HG03060 (cell line): ENCODE measurements around the gene ANK3.

ENCODE experiments used
- ATAC-seq: cut with Tn5 transposase; IDR thresholded peaks from one replicate; pipeline ENCODE4 v1.9.1; 2021; ENCODE audit warnings: low read depth, moderate number of reproducible peaks; ENCODE audit not compliant: unreplicated experiment

ANK3 gene

DNA sequence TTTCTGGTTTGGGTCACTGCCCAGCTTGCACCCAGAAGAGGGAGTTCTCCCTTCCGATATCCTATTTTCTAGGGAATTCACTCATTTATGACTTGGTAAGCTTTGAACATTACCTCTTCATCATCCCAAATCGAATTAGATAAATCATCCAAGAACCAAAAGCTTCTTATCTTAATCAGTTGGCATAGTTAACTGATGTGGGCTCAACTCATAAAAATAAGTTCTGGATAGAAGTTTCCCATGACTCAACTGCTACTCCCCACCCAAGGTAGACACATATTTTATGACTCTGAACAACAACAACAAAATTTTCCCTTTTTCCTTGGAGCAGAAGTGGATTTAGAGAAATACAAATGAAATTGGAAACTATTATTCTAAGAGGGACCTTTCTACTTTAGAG, 380.4 kb downstream of the ANK3 start:
- no peak for ATAC-seq

DNA sequence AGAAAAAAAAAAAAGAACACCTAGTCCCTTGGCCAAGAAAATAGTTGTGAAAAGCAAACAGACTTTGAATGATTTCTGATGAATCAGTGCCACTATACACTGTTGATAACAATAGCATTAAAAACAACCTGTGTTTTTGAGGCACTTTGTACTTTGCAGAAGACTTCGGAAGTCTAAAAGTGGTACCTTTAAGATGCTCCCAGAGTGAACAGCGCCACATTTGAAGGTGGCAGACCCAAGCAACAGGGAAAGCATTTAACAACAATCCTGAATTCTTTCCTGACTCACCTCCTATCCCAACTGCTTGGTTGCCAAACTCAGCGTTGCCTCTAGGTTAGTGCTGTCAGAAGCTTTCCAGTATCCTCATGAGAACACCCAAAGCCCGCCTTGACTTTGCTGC, 380.9 kb downstream of the ANK3 start:
- no peak for ATAC-seq

GRCh38 chr10:60006062-60006461, 383.6 kb downstream of the ANK3 start:
- no peak for ATAC-seq

- no peak for ATAC-seq
These were observed 385.8 kb downstream of the ANK3 start for GRCh38 chr10:60003651-60004523.

DNA sequence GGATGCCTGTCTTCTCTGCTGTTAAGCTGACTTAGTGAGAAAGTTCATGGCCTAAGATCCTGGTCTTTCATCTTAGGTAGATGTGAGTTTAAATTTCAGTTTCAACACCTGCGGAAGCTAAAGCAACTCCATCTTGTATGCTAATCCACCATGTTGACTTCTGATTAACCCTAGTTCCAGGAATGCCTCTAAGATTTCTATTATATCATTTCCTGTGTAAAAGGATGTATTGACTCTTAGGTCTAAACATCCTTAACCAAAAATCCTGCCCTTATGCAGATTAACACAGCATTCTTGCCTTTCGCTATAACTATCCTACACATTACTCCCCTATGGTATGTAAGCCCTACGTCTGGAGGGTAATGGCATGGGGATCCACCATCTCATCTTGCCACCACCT, 388.9 kb downstream of the ANK3 start:
- no peak for ATAC-seq

- no peak for ATAC-seq
These were observed 391.7 kb downstream of the ANK3 start for GRCh38 chr10:59997827-59998525.

DNA sequence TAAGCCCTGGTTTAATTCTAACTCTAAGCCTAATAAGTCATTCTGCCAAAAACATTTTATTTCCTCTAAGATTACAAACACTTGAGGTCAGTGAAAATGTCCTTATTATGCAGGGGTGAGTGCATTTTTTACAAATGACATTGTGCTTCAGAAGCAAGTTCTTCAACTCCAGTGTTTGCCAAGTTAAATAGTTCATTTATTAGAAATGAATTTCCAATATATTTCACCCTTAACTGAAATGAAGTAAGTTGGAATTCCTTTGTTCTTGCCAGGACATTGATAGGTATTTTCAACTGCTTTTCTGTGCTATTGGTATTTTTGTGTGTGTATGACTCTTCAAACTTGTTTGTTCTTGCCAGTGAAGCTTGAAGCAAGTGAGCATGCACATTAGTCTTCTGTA, 393.8 kb downstream of the ANK3 start:
- ATAC-seq, result no peak

DNA sequence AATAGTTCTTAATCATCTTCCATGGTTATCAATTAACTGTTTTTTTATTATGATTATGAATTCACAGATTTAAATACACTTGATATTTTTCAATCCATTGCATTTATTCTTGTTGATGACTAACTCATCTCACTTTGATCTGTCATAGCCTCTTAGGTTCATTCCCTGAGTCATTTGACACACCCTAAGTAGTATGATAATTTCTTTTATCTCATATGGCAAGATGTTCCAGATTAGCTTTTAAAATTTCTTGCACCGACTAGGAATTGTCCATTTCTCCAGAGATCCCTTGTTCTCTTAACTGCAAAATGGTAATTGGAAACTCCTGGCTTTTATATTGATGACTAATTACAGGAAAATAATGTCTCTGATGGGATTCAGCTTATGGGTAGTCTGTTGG, 395.7 kb downstream of the ANK3 start:
- no peak for ATAC-seq

- no peak for ATAC-seq
These were observed 398.0 kb downstream of the ANK3 start for GRCh38 chr10:59991661-59992060.

GRCh38 chr10:59991117-59991516, 398.6 kb downstream of the ANK3 start:
- ATAC-seq, result no peak

GRCh38 chr10:59985639-59986038, 404.0 kb downstream of the ANK3 start:
- no peak for ATAC-seq

DNA sequence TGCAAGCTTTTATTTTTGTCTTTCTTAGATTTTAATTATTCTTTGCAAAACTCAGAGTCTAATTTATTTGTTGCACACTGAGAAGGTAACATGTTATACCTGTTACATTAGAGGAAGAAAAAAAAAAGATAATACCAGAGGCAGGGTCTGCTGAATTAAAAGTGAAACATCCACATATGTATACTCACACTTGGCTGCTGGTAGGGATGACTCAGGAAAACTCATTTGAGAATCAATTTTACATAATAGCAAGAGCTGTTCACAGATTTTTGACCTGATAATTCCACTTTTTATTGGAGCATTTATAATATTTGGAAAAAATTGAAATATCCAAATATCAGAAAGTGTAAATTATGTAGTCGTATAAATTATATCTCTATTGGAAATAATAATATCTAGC, 405.3 kb downstream of the ANK3 start:
- ATAC-seq, result no peak

GRCh38 chr10:59980356-59980755, 409.3 kb downstream of the ANK3 start:
- no peak for ATAC-seq

GRCh38 chr10:59977486-59977885, 412.2 kb downstream of the ANK3 start:
- no peak for ATAC-seq

DNA sequence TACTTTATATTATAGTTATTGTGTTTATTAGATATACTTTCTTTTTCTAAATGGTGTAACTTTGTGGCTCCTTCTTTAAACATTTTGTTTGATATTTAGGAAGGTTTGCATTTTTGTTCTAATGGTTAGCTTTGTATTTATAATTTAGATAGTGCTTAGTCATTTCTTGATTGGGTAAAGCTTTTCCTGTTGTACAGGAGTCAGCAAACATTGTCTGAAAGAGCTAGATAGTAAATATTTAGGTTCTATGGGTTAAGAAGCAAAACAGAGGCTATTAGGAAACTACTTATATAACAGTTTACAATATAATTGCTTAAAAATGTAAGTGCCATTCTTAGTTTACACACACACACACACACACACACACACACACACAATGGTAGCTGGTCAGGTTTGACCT, 412.8 kb downstream of the ANK3 start:
- no peak for ATAC-seq
